ENCODE data around the gene TMPRSS11B.

Gene TMPRSS11B

DNA sequence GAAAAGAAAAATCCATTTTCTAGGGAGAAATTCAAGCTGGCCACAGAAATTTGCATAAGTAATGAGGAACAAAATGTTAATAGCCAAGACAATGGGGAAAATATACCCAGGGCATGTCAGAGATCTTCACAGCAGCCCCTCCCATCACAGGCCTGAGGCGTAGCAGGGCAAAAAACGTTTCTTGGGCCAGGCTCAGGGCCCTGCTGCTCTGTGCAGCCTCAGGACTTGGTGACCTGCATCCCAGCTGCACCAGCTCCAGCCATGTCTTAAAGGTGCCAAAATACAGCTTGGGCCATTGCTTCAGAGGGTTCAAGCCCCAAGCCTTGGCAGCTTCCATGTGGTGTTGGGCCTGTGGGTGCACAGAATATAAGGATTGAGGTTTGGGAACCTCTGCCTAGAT, 32.1 kb upstream of the TMPRSS11B start:
- Histone ChIP-seq H3K18ac (ENCODE audit: low read depth in 1 of 2, low read length in 2 of 2) (no peak overlapping the region), H2AK5ac (ENCODE audit: low read length, severe bottlenecking) (no peak overlapping the region), H3K27ac (ENCODE audit: low read length, poor library complexity, severe bottlenecking) (no peak overlapping the region), H3K9me3 (ENCODE audit: control insufficient read depth, low read length) (no peaks in the 10 kb centered on the region), H3K23ac (ENCODE audit: low read length in 2 of 2) (no peak overlapping the region), H3K4me2 (ENCODE audit: low read length, poor library complexity, severe bottlenecking) (no peak overlapping the region), H3K4me3 (ENCODE audit: insufficient read depth in 1 of 2, low read depth in 1 of 2, low read length in 2 of 2) (no peak overlapping the region), H2BK5ac (ENCODE audit: low read depth, low read length, poor library complexity, severe bottlenecking) (no peak overlapping the region), H4K8ac (ENCODE audit: low read length) (no peak overlapping the region), H2BK120ac (ENCODE audit: low read depth, low read length) (no peak overlapping the region), H3K14ac (ENCODE audit: low read length in 2 of 2) (no peak overlapping the region), H3K79me1 (replicated peaks; ENCODE audit: low read length, poor library complexity, severe bottlenecking) (no peaks in the 10 kb centered on the region), H3K4me1 (ENCODE audit: control insufficient read depth, insufficient read depth, low read depth, low read length) (peaks cover 5% of the 10 kb centered on the region), H2BK12ac (ENCODE audit: low read length in 2 of 2) (no peak overlapping the region), H4K91ac (ENCODE audit: low read length) (no peak overlapping the region), H3K27me3 (ENCODE audit: control insufficient read depth in 1 of 2, insufficient read depth in 1 of 2, low read length in 2 of 2) (no peaks in the 10 kb centered on the region), H2BK15ac (ENCODE audit: low read depth, poor library complexity, severe bottlenecking) (no peak overlapping the region), H3K36me3 (ENCODE audit: control insufficient read depth in 1 of 2, insufficient read depth in 2 of 2, low read depth in 1 of 2, low read length in 2 of 2) (no peaks in the 10 kb centered on the region), H2AFZ (ENCODE audit: low read depth, low read length) (no peak overlapping the region), H3K4ac (ENCODE audit: low read depth in 1 of 2, low read length in 2 of 2) (no peak overlapping the region), H3K9ac (ENCODE audit: low read length) (no peak overlapping the region)
- 53% methylated on average over 2 of the region's 2 CpGs for WGBS
- no peak for DNase-seq

DNA sequence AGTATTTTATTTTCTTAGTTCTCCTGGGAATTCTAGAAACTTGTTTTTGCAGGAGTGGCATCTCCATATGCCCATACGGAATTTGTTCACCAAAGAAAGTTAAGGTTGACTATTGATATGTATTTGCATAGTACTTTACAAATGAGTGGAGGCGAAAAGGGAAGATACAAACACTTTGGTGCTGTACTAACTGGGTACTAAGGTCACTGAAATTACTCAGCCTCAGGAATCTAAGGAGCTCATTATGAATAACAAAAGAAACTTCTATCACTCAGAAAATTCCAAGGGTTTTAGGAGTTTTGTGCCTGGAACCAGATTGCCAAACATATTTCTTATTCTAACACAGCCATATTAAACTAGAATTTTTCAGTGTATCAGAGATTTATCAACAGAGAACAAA, 27.4 kb upstream of the TMPRSS11B start:
- Histone ChIP-seq H3K9me3 (ENCODE audit: control insufficient read depth, low read length) (no peaks in the 10 kb centered on the region), H3K9ac (ENCODE audit: low read length) (peak overlapping the region; percentile 85), H3K79me1 (replicated peaks; ENCODE audit: low read length, poor library complexity, severe bottlenecking) (no peaks in the 10 kb centered on the region), H2AK5ac (ENCODE audit: low read length, severe bottlenecking) (no peak overlapping the region), H3K4me3 (ENCODE audit: insufficient read depth in 1 of 2, low read depth in 1 of 2, low read length in 2 of 2) (peak overlapping the region in 1 of 2 experiments; percentile 74), H2BK15ac (ENCODE audit: low read depth, poor library complexity, severe bottlenecking) (no peak overlapping the region), H3K18ac (ENCODE audit: low read depth in 1 of 2, low read length in 2 of 2) (no peak overlapping the region), H4K8ac (ENCODE audit: low read length) (no peak overlapping the region), H4K91ac (ENCODE audit: low read length) (no peak overlapping the region), H3K36me3 (ENCODE audit: control insufficient read depth in 1 of 2, insufficient read depth in 2 of 2, low read depth in 1 of 2, low read length in 2 of 2) (no peaks in the 10 kb centered on the region), H2BK5ac (ENCODE audit: low read depth, low read length, poor library complexity, severe bottlenecking) (no peak overlapping the region), H3K4me1 (ENCODE audit: control insufficient read depth, insufficient read depth, low read depth, low read length) (peaks cover 6% of the 10 kb centered on the region), H3K23ac (ENCODE audit: low read length in 2 of 2) (no peak overlapping the region), H3K27me3 (ENCODE audit: control insufficient read depth in 1 of 2, insufficient read depth in 1 of 2, low read length in 2 of 2) (no peaks in the 10 kb centered on the region), H2AFZ (ENCODE audit: low read depth, low read length) (no peak overlapping the region), H3K27ac (ENCODE audit: low read length, poor library complexity, severe bottlenecking) (peak overlapping the region; percentile 90), H2BK12ac (ENCODE audit: low read length in 2 of 2) (no peak overlapping the region), H2BK120ac (ENCODE audit: low read depth, low read length) (no peak overlapping the region), H3K14ac (ENCODE audit: low read length in 2 of 2) (no peak overlapping the region), H3K4ac (ENCODE audit: low read depth in 1 of 2, low read length in 2 of 2) (no peak overlapping the region), H3K4me2 (ENCODE audit: low read length, poor library complexity, severe bottlenecking) (no peak overlapping the region)
- DNase-seq, result no peak
- WGBS, result 83% methylated on average over 2 of the region's 2 CpGs

DNA sequence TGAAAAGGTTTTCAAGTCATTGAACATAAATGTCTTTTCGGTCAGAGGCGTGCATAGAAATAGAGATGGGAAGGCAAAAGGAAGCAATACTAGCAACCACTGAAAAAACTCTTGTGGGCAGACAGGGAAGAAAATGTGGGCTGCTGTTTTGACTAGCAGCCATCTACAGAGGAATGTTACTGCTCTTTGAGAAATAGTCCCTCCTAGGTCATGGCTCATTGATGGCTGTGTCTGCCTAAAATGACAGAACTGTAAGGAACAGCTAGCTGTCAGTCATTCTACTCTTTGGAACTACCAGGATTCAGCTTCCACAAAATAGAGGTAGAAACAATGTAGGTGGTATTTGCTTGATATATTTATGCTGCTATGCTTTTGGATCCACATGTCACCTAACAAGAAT, 26.9 kb upstream of the TMPRSS11B start:
- H3K4me3 ChIP-seq (ENCODE audit: insufficient read depth in 1 of 2, low read depth in 1 of 2, low read length in 2 of 2), result peak overlapping the region in 1 of 2 experiments; percentile 74
- WGBS, result 82% methylated on average over 2 of the region's 2 CpGs
- no peak overlapping the region for H4K91ac ChIP-seq (ENCODE audit: low read length)
- H3K23ac ChIP-seq (ENCODE audit: low read length in 2 of 2), result no peak overlapping the region
- H2AFZ ChIP-seq (ENCODE audit: low read depth, low read length), result no peak overlapping the region
- H3K9me3 ChIP-seq (ENCODE audit: control insufficient read depth, low read length), result no peaks in the 10 kb centered on the region
- no peak overlapping the region for H3K14ac ChIP-seq (ENCODE audit: low read length in 2 of 2)
- H4K8ac ChIP-seq (ENCODE audit: low read length), result no peak overlapping the region
- no peak overlapping the region for H2BK120ac ChIP-seq (ENCODE audit: low read depth, low read length)
- no peaks in the 10 kb centered on the region for H3K27me3 ChIP-seq (ENCODE audit: control insufficient read depth in 1 of 2, insufficient read depth in 1 of 2, low read length in 2 of 2)
- no peak overlapping the region for H2BK15ac ChIP-seq (ENCODE audit: low read depth, poor library complexity, severe bottlenecking)
- peak; percentile 24 for DNase-seq
- H3K36me3 ChIP-seq (ENCODE audit: control insufficient read depth in 1 of 2, insufficient read depth in 2 of 2, low read depth in 1 of 2, low read length in 2 of 2), result no peaks in the 10 kb centered on the region
- peak overlapping the region; percentile 57 for H3K4me2 ChIP-seq (ENCODE audit: low read length, poor library complexity, severe bottlenecking)
- no peaks in the 10 kb centered on the region for H3K79me1 ChIP-seq (replicated peaks; ENCODE audit: low read length, poor library complexity, severe bottlenecking)
- peak overlapping the region; percentile 5 for H2BK5ac ChIP-seq (ENCODE audit: low read depth, low read length, poor library complexity, severe bottlenecking)
- peak overlapping the region; percentile 90 for H3K27ac ChIP-seq (ENCODE audit: low read length, poor library complexity, severe bottlenecking)
- H2AK5ac ChIP-seq (ENCODE audit: low read length, severe bottlenecking), result no peak overlapping the region
- H3K4me1 ChIP-seq (ENCODE audit: control insufficient read depth, insufficient read depth, low read depth, low read length), result peaks cover 4% of the 10 kb centered on the region
- H3K4ac ChIP-seq (ENCODE audit: low read depth in 1 of 2, low read length in 2 of 2), result no peak overlapping the region
- no peak overlapping the region for H2BK12ac ChIP-seq (ENCODE audit: low read length in 2 of 2)
- H3K9ac ChIP-seq (ENCODE audit: low read length), result peak overlapping the region; percentile 85
- H3K18ac ChIP-seq (ENCODE audit: low read depth in 1 of 2, low read length in 2 of 2), result peak overlapping the region in 1 of 2 experiments; percentile 16

DNA sequence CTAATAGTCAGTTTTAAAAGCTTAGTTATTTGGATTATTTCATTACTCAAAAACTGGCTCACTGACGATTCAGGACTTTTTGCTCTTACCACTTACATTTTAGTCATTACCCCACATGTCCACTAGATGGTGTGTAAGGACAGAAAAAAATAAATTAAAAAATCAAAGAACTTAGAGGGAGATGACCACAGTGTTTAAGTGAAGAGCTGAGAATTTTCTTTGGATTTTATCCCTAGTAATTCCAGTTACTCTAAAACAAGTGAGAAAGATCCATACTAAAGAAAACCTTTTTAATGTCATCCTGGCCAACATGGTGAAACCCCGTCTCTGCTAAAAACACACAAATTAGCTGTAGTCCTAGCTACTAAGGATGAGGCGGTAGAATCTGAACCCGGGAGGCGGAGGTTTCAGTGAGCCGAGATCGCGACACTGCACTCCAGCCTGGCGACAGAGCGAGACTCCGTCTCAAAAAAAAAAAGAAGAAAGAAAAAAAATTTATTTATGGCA, 26.4 kb upstream of the TMPRSS11B start:
- Histone ChIP-seq H3K4me3 (ENCODE audit: insufficient read depth in 1 of 2, low read depth in 1 of 2, low read length in 2 of 2) (peak overlapping the region in 1 of 2 experiments; percentile 74), H3K27me3 (ENCODE audit: control insufficient read depth in 1 of 2, insufficient read depth in 1 of 2, low read length in 2 of 2) (no peaks in the 10 kb centered on the region), H2AK5ac (ENCODE audit: low read length, severe bottlenecking) (no peak overlapping the region), H3K4me2 (ENCODE audit: low read length, poor library complexity, severe bottlenecking) (peak overlapping the region; percentile 57), H3K9me3 (ENCODE audit: control insufficient read depth, low read length) (no peaks in the 10 kb centered on the region), H2BK12ac (ENCODE audit: low read length in 2 of 2) (no peak overlapping the region), H4K8ac (ENCODE audit: low read length) (no peak overlapping the region), H3K18ac (ENCODE audit: low read depth in 1 of 2, low read length in 2 of 2) (no peak overlapping the region), H4K91ac (ENCODE audit: low read length) (no peak overlapping the region), H2BK120ac (ENCODE audit: low read depth, low read length) (no peak overlapping the region), H3K79me1 (replicated peaks; ENCODE audit: low read length, poor library complexity, severe bottlenecking) (no peaks in the 10 kb centered on the region), H2BK15ac (ENCODE audit: low read depth, poor library complexity, severe bottlenecking) (no peak overlapping the region), H2BK5ac (ENCODE audit: low read depth, low read length, poor library complexity, severe bottlenecking) (no peak overlapping the region), H3K36me3 (ENCODE audit: control insufficient read depth in 1 of 2, insufficient read depth in 2 of 2, low read depth in 1 of 2, low read length in 2 of 2) (no peaks in the 10 kb centered on the region), H3K14ac (ENCODE audit: low read length in 2 of 2) (no peak overlapping the region), H2AFZ (ENCODE audit: low read depth, low read length) (no peak overlapping the region), H3K9ac (ENCODE audit: low read length) (peak overlapping the region; percentile 85), H3K27ac (ENCODE audit: low read length, poor library complexity, severe bottlenecking) (peak overlapping the region; percentile 90), H3K4me1 (ENCODE audit: control insufficient read depth, insufficient read depth, low read depth, low read length) (peaks cover 4% of the 10 kb centered on the region), H3K4ac (ENCODE audit: low read depth in 1 of 2, low read length in 2 of 2) (no peak overlapping the region), H3K23ac (ENCODE audit: low read length in 2 of 2) (no peak overlapping the region)
- WGBS, result 26% methylated on average over 7 of the region's 11 CpGs
- DNase-seq, result peak; percentile 76

All from mesenchymal stem cell (in vitro differentiated cells and primary cell).